Muscle of back (tissue), 13 donors: ENCODE data around the gene S100A14. TPM values are rescaled to one million over a fixed set of nuclear protein-coding genes. Genes with fewer than 3 reads are reported as not detected.
"Not testable (repeated sequence)": the region's sequence is repeated elsewhere in the genome, so short reads cannot be mapped to it uniquely, and the experiment has no call there.

Source experiments
- DNase-seq, 3 donors: peaks; one replicate each; pipeline versions ENCODE4 v3.0.0 to v3.0.0-alpha.2; 2013
- long read RNA-seq, 9 donors: transcript quantifications; one replicate each; lab custom pipeline, GENCODE V29; 2026
- polyA plus RNA-seq, 10 donors: library from polyadenylated mRNA; unstranded; fragments of 120-200 nt; gene quantifications; one replicate each; pipeline ENCODE4 v1.2.1, GENCODE V29; 2013; ENCODE audit not compliant: insufficient read length in 10 of 10

The S100A14 gene
- polyA plus RNA-seq: 10 to 100 TPM in 2 of 10 donors, under 1 TPM in 6, not detected in 2; 0.22 to 51.2 (median 0.36) TPM
- long read RNA-seq, donor 1: 0 reads
- long read RNA-seq, donor 2: 0 reads
- long read RNA-seq, donor 3: 0 reads
- long read RNA-seq, donor 4, partial matches to known transcripts: 0 of 1 reads
- long read RNA-seq, donor 4, other reads (novel, unspliced or antisense): 0 of 1 reads
- long read RNA-seq, donor 5: 0 reads
- long read RNA-seq, donor 6: 0 reads
- long read RNA-seq, donor 7: 0 reads
- long read RNA-seq, donor 8, transcript S100A14-201 (4 exons, 1,058 nt): major isoform, 7 of 8 reads
- long read RNA-seq, donor 8, partial matches to known transcripts: 0 of 8 reads
- long read RNA-seq, donor 8, other reads (novel, unspliced or antisense): 0 of 8 reads
- long read RNA-seq, donor 9: 0 reads

DNA sequence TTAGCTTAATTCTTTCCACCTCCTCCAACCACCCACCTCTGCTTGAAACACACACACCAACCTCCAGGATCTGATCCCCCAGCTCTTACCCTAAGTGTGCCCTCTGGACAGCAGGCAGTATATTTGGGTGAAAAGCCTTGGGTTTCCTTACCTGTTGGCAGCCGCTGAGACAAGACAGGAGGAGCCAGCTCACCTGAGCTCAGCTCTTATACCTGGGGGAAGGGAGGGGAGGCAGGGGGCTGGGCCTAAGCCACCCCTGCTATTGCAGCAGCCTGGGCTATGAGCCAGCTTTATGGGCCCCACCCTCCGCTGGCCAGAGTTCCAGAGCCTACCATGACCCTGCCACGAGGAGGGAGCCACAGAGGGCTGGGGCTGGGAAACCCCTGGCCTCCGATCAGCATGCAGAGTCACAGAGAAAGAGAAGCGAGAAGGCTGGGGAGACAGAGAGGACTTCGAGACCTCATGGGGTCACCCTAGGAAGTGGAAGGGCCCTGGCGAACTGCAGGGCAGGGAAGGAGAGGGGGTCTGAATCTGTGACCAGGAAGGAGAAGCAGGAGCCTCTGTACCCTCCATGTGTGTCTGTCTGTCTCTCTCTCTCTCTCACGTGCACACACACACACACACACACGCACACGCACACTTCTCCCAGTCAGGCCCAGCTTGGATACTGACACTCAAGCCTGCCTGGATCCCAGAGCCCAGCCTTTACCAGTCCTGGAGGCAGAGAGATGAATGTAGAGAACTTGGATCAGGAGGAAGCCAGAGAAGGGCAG is at the start of gene S100A14:
Gene S100A14 (minus strand): TSS at position 182 of the 773 bp plus-strand sequence. CDS start 467 bp downstream, outside the sequence.
- no peak for DNase-seq

DNA sequence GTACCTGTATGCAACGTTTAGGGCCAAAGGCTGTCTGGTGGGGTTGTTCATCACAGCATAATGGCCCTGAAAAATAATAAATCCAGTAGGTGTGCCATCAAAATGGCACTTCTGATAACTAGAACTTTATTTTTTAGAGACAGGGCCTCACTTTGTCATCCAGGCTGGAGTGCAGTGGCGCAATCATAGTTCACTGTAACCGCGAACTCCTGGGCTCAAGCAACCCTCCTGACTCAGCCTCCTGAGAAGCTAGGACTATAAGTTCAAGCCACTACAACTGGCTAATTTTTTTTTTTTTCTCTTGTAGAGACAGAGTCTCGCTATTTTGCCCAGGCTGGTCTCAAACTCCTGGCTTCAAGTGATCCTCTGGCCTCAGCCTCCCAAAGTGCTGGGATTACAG is 47.1 kb upstream of the S100A14 start:
- DNase-seq: no peak

DNA sequence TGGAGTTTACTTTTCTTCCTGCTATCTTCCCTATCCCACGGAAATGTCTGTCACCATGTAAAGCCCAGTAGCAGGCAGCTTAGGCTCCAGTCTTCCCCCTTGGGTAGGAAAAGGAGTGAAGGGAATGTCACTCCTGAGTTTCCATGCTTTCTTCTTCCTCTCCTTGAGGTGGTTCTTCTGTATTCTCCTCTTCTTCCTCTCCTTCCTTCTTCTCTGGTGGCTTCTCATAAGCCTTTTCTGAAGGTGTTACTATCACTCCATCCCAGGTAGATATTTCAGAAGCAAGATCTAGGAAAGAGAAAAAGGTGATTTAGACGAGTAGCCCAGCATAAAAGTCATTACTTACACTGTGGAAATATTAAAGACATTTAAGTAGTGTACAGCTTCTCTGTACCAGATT is 46.1 kb upstream of the S100A14 start:
- no peak for DNase-seq

DNA sequence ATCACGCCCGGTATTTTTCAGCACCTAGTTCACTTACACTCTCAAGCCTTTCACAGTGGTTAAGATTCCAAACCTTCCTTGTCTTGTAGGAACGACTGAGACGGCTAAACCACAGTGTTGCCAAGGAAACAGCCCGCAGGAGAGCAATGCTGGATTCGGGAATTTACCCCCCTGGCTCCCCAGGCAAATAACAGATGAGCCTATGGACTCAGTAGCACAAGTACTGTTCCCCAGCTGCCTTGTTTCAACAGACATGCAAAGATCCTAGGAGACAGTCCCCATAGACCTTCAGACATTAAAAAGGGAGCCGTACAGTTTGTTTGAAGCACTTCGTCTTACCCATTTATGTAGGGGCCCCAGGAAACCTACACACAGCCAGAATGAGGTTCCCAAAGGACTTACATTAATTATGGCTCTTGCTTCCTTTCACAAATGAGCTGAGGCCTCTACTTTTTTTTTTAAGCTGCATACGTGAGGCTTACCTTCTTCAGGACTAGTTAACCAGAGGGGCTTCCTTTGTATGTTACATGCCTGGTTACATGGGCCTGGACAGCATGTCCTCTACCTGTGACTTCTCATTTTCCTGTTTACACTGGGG is 45.1 kb upstream of the S100A14 start:
- DNase-seq: no peak

DNA sequence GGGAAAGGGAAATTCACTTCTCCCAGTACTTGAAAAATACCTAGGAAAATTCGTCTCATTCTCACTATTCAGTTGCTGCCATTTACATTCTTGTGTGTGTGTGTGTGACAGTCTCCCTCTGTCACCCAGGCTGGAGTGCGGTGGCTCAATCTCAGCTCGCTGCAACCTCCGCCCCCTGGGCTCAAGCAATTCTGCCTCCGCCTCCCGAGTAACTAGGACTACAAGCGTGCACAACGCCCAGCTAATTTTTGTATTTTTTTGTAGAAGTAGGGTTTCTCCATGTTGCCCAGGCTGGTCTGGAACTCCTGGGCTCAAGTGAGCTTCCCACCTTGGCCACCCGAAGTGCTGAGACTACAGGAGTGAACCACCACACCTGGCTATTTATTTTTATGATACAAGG is 43.5 kb upstream of the S100A14 start:
- no peak for DNase-seq

DNA sequence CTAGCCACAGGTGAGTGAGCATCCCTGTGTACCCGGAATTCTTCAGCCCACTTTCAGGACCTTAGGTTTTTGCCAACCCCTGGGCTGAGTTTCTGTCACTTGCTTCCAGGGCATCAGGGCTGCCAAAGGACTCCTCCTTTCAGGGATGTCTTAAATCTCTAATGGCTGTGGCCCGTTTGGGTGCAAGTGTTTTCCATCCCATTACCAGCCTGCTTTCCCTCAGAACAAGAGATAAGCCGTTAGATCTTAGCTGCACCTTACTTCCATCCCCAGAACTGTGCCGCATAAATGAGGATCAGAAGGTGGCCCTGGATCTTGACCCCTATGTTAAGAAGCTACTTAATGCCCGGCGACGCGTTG is 43.0 kb upstream of the S100A14 start:
- no peak for DNase-seq

DNA sequence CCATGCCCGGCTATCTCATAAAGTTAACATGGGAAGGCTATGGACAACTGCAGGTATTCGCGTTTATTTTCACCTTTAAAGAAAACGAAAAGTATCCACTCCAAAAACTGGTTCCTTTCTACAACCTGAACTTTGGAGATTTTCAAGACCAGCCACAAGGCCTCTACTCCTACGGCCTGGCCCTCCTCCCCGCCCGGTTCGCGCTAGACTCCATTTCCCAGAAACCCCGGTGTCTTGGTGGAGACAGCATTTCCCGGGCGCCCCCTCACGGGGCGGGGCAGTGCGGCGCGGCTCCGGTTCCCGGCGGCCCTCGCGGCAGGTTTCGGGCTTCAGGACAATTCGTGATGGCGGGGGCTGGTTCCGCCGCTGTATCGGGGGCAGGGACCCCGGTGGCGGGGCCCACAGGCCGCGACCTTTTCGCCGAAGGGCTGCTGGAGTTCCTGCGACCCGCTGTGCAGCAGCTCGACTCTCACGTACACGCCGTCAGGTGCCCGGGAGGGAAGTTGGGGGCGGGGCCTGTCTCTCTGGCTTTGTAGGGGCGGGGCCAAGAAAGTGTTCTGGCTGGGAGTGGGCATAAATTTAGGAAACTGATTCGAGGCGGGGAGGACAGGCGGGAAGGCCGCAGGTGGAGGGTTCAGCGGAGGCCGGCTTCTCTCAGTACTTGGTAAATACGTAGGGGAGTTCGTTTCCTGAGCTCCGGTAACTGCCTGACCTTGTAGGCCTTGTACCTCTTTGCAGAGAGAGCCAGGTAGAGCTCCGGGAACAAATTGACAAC is 42.5 kb upstream of the S100A14 start, which contains the start of gene SNAPIN:
Gene SNAPIN (plus strand): TSS at position 304 of the 775 bp plus-strand sequence. CDS start 41 bp downstream, at position 345.
- DNase-seq: peak; percentile 87 to 98 (median 95)

DNA sequence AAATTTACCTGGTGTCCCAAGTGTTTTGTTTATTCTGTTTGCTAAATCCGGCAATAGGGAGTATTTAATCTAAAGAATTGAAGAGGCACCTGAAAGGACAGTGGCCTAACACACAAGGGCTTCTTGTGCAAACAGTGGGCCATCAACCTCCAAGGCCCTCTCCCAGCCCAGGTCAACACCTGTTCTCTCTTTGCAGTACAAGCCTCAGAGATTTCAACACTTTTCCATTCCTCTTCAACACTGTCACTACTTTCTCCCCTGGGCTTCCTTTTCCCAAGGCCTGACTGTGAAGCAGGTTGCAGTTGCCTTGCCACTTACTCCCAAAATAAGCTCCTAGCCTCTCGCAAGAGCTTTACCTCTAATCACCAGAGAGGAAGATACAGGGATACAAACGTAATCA is 39.2 kb upstream of the S100A14 start:
- DNase-seq: no peak

DNA sequence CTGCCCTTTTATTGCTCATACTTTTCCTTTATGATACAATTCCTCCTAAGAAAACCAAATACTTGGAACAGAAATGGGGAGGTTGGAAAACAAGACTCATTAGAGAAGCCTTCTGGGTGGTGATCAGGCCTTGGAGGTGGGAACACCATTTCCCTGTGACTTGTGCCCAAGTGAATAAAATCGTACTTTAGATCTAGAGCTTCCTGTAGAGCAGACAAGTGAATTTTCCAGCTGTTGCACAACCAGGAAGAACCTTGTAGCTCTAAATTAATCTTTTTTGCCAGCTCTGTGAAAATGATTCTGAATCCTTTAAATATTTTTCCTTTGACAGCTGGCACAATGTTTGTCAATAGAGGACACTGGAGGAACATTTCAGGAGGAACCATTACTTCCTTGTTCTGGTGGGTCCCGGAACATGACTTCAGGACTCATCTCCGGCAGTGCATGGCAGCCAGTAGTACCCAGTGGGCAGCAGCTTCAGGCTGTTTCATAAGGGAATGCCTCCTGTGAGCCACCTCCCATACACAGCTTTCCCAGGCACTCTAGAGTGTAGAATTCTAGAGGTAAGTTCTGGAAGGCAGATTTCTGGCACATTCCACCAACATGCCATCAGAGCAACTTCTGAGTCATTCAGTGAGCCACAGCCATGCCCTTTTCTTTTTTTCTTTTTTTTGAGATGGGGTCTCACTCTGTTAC is 36.8 kb upstream of the S100A14 start:
- no peak for DNase-seq

DNA sequence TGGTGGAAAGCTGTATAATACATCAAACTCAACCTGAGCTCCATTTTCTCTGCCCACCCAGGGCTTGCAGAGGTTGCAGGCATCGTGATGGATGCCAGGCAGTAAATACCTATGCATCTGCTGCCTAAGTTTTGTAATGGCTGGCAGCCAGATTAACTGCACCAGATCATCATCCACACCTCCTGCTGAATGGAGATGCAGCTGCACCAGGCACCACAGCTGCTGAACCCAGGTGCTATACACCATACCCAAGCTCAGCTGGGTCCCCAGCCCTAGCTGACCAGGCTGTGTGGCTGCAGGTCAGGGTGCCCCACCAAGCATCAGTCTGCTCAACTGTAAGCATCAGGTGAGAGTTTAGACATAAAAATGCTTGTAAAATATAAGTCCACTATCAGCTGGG is 35.6 kb upstream of the S100A14 start:
- no peak for DNase-seq

DNA sequence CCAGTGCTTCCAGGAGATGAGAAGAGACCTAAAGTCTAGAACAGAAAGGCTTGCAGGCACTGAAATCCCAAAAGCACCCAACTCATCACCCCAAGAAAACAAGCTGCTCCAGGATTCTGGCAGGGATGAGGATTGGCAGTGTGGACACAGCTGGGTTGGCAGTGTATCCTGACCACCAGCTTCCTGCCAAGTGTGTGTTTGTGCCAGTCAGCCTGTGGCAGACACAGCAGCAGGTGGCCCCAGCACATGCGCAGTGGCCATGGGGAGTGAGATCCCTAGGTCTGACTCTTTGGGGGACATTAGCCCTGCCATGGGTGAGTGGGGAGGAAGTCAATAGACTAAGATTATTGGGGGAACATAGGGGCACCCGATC is 33.7 kb upstream of the S100A14 start:
- peak in 2 of 3 donors; percentile 72 to 73 for DNase-seq

DNA sequence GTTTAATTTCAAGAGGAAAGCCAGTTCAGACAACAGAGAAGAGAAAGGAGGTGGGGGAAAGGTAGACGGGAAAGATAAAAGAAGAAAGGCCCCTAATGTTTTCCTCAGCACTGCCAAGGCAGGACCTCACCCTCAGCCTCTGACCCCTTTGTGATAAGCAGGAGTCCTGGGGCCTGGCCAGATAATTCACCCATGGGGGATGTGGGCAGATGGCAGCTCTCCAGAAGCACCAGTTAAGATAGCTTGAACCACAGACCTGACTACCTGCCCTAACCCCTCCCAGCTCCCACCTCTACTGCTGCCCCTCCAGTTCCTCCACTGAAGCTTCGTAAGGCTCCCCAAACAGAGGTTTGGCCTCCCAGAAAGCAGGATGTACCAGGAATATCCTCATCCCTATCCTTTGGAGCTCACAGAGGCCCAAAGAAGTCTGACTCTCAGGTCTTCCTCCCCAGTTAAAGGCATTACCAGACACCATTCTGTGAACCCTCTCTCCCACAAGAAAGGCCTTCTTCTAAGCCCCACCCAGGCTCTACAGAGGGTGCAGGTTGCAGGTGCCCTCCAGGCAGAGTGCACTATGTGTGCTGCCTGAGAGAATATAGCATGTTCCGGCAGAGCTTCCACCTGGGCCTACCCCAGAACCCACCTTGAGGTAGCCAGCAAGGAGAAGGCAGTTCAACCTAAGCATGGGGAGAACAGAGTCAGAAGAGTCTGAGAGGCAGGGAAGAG is 33.2 kb upstream of the S100A14 start:
- no peak for DNase-seq

DNA sequence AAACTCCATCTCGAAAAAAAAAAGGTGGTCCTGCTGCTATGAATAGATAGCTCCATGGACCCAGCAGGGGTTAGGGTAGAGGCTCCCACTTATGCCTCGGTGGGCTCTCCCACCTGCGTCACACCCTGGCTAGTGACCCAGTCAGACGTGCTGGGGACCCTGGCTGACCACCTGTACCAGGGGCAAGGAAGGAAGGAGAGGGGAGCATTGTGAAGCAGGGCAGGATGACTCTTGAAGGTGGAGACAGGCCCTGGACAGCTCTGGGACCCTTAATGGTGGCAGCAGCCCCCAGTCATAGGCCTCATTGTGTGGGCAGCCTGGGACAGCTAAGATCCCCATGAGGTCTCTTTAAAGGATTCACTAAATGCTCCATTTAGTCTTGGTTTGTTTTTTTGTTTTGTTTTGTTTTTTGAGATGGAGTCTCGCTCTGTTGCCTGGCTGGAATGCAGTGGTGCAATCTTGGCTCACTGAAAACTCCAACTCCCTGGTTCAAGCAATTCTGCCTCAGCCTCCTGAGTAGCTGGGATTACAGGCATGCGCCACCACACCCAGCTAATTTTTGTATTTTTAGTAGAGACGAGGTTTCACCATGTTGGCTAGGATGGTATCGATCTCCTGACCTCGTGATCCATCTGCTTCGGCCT is 32.0 kb upstream of the S100A14 start:
- DNase-seq: no peak

DNA sequence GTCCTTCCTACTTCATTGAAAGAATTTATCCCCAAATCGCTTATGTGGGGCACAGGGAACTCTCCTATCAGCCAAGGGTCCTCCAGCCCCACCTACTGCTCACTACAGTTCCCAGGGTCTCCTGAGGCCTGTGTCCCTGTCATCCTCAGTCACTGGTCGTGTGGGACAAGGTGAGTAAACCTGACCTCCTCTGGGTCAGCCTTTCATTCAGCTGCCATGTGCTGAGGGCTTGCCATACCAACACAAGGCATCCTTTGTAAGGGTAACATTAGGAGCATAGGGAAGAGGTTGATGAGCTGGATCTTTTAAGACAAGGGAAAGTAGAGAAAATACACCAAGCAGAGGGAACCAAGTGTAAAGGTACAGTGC is 31.2 kb upstream of the S100A14 start:
- DNase-seq: no peak

DNA sequence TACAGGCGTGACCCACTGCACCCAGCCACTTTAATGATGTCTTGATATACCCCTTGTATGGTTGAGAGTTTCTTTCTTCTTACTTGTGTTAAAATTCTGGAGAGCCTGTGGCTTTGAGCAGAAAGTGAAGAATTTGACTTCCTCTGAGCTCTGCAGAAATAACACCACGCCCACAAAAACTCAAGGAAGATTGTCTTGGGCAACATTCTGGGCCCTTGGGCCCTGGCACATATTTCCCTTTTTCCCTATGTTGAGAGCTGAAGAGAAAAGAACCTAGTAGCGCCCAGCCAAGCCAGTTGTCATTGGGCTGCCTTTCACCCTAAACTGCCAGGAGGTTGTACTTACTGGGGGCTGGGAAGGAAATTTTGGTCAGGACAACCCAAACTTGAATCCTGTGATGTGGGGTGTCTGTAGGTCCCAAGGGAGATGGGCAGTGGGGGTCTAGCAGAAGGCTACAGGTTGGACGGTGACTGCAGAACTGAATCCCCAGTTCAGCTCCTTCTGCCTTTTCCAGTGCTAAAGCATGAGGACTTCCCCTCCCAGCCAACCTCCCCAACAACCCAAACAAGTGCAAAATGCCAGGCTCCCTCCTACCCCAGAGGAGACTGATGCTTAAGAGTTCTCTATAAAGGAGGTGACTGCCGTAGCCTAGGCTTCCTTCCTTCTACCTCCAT is 30.7 kb upstream of the S100A14 start:
- no peak for DNase-seq

DNA sequence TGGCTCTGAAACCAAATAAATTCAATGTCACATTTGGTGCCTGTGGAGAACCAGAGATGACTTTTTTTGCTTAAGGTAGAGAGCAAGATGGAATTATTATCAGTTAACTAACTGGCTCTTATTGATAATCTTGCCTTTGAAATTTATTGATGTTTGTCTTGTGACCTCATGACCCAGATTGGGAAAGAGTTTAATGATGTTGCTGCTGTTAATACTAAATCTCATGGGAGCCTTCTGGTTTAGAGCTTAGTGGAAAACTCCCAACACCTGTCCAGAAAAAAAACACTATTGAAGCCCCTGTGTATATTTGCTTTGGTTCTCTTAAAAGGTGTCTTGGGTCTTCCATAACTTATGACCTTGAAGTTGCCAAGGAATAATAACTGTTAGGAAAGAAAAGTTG is 27.7 kb upstream of the S100A14 start:
- DNase-seq: no peak

DNA sequence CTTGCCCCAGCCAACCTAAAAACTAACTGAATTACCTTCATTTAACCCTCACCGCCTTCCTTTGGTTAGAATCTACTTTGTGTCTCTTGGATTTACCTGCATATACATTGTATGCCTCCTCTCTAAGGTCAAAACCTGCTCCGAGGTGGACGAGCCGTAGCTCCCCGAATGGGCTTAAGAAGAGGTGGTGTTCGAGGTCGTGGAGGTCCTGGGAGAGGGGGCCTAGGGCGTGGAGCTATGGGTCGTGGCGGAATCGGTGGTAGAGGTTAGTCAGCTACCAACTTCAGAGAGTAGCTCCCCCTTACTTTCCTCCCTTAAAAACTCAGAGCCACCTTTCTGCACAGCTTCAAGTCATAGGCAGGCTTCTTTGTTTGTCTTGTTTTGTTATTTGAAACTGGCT is 27.0 kb upstream of the S100A14 start:
- DNase-seq: no peak

DNA sequence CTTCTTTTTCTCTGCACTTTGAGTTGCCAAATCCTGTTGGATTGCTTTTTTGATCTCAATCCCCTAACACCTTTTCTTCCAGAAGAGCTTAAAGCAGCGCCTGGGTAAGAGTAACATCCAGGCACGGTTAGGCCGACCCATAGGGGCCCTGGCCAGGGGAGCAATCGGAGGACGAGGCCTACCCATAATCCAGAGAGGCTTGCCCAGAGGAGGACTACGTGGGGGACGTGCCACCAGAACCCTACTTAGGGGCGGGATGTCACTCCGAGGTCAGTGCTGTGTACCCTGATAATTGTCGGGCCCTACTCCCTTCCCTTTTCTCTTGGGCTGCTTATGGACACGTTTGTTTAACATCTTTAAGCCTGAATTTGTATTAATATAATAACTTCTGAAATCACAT is 26.0 kb upstream of the S100A14 start:
- DNase-seq: no peak

DNA sequence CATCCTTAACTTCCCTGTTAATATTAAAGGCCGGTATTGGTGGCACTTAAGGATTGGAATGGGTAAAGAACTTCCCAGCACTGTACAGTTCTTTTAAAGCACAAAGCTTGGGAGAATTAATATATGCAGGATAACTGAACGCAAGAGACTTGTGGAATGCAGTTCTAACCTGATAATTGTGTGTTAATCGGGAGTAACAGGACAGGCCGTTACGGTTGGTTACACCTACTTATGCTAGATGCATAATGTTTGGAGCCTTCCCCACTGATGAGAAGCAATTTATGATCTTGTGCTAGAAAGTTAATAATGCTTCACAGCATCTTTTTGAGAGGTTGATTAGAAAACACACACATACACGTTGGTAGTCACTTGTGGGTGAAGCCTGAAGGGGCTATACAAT is 24.7 kb upstream of the S100A14 start:
- DNase-seq: no peak

DNA sequence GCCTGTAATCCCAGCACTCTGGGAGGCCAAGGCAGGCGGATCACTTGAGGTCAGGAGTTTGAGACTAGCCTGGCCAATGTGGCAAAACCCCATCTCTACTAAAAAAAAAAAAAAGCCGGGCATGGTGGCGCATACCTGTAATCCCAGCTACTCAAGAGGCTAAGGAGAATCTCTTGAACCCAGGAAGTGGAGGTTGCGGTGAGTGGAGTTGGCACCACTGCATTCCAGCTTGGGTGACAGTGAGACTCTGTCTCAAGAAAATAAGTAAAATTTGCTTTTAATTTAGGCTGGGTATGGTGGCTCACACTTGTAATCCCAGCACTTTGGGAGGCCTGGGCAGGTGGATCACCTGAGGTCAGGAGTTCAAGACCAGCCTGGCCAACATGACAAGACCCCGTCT is 24.1 kb upstream of the S100A14 start:
- not testable (repeated sequence) for DNase-seq
